IgD-negative memory B cell (primary cell): Measurements from ENCODE around the gene PTPRG. TPM values are rescaled to one million over a fixed set of nuclear protein-coding genes. Genes with fewer than 3 reads are reported as not detected.

Experiments
- H3K27ac Mint-ChIP-seq, 3 donors: one replicate each; pipeline ENCODE4 v1.8.0; 2020 to 2022; ENCODE audit warnings: mild to moderate bottlenecking in 3 of 3, mixed read lengths in 3 of 3, moderate library complexity in 1 of 3
- H3K27me3 Mint-ChIP-seq: one replicate; pipeline ENCODE4 v1.8.0; 2021; ENCODE audit warnings: mixed read lengths
- H3K36me3 Mint-ChIP-seq: one replicate; pipeline ENCODE4 v1.8.0; 2020; ENCODE audit warnings: mild to moderate bottlenecking, mixed read lengths
- H3K4me1 Mint-ChIP-seq, 3 donors: one replicate each; pipeline ENCODE4 v1.8.0; 2020 to 2022; ENCODE audit warnings: mixed read lengths in 3 of 3, mild to moderate bottlenecking in 1 of 3
- H3K4me3 Mint-ChIP-seq, 4 donors: one replicate each; pipeline ENCODE4 v1.8.0; 2020 to 2022; ENCODE audit warnings: mild to moderate bottlenecking in 4 of 4, mixed read lengths in 4 of 4, moderate library complexity in 3 of 4
- H3K9me3 Mint-ChIP-seq, 3 donors: one replicate each; pipeline ENCODE4 v1.8.0; 2020 to 2021; ENCODE audit warnings: mixed read lengths in 3 of 3, mild to moderate bottlenecking in 1 of 3
- polyA plus RNA-seq: library from polyadenylated mRNA; unstranded; fragments of 300-500 nt; fragmentation: Illumina TruSeq; gene quantifications from one replicate; pipeline ENCODE4 v1.2.3, GENCODE V29; 2021

PTPRG gene
- polyA plus RNA-seq, 1 donor from 2014 or later = 1.9 TPM

- Mint-ChIP-seq H3K27me3 (no peaks in the 10 kb centered on the region), H3K4me1 (peaks cover 0 to 9% (median 0%) of the 10 kb centered on the region in 3 donors), H3K27ac (no peak overlapping the region), H3K9me3 (no peaks in the 10 kb centered on the region), H3K36me3 (no peaks in the 10 kb centered on the region), H3K4me3 (no peak overlapping the region)
These were observed 352.3 kb downstream of the PTPRG start for GRCh38 chr3:61913701-61914100.

DNA sequence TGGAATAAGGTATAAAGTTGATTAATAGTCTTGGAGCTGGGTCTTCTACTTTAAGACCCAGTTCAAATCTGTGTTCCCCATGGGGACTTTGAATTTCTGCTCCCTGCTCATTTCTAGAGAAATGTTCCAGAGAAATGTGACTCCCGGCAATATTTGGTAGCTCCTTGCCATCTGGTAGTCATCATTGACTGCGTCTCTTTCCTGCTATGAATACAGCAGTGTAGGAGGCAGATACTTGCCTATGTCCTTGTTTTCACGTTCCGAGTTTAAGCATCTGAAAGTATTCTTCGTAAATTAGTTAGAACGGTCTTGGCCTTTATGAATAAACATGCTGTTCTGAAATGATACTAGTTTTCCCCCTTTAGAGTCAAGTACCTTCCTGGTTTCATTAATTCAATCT lies 352.9 kb downstream of the PTPRG start:
- Mint-ChIP-seq H3K4me1 (peaks cover 0 to 9% (median 0%) of the 10 kb centered on the region in 3 donors), H3K36me3 (no peaks in the 10 kb centered on the region), H3K27me3 (no peaks in the 10 kb centered on the region), H3K27ac (no peak overlapping the region), H3K4me3 (no peak overlapping the region), H3K9me3 (no peaks in the 10 kb centered on the region)

- Mint-ChIP-seq H3K36me3 (no peaks in the 10 kb centered on the region), H3K9me3 (no peaks in the 10 kb centered on the region), H3K4me1 (peaks cover 0 to 9% (median 0%) of the 10 kb centered on the region in 3 donors), H3K4me3 (no peak overlapping the region), H3K27me3 (no peaks in the 10 kb centered on the region), H3K27ac (no peak overlapping the region)
These were observed 353.9 kb downstream of the PTPRG start for GRCh38 chr3:61915296-61915695.

GRCh38 chr3:61919371-61919770 lies 358.0 kb downstream of the PTPRG start:
- no peak overlapping the region for H3K4me3 Mint-ChIP-seq
- no peaks in the 10 kb centered on the region for H3K9me3 Mint-ChIP-seq
- H3K27ac Mint-ChIP-seq = no peak overlapping the region
- H3K27me3 Mint-ChIP-seq = peaks cover 1% of the 10 kb centered on the region
- H3K36me3 Mint-ChIP-seq = no peaks in the 10 kb centered on the region
- no peaks in the 10 kb centered on the region for H3K4me1 Mint-ChIP-seq

GRCh38 chr3:61922118-61922517 lies 360.7 kb downstream of the PTPRG start:
- Mint-ChIP-seq H3K27me3 (peaks cover 3% of the 10 kb centered on the region), H3K9me3 (peaks cover 0 to 2% (median 0%) of the 10 kb centered on the region in 3 donors), H3K4me1 (no peaks in the 10 kb centered on the region), H3K4me3 (no peak overlapping the region), H3K36me3 (no peaks in the 10 kb centered on the region), H3K27ac (no peak overlapping the region)

- no peak overlapping the region for H3K4me3 Mint-ChIP-seq
- peaks cover 3% of the 10 kb centered on the region for H3K27me3 Mint-ChIP-seq
- H3K4me1 Mint-ChIP-seq = no peaks in the 10 kb centered on the region
- H3K36me3 Mint-ChIP-seq = no peaks in the 10 kb centered on the region
- H3K27ac Mint-ChIP-seq = no peak overlapping the region
- peaks cover 0 to 2% (median 0%) of the 10 kb centered on the region in 3 donors for H3K9me3 Mint-ChIP-seq
These were observed 362.8 kb downstream of the PTPRG start for GRCh38 chr3:61924090-61924735.

DNA sequence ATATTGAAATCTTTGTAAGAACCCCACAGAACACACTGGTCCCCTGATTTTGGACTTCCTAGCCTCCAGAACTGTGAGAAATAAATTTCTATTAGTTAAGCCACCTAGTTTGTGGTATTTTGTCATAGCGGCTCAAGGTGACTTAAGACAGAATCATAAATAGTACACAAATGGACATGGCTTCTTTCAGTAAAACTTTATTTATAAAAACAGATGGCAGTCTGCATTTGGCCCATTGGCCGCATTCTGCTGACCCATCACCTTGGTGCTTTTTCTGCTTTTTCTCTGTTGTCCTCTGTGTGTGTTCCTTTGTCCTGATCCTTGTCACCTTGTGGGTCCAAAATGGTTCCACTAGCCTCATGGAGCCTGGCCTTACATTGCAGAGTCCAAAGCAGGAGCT lies 363.6 kb downstream of the PTPRG start:
- Mint-ChIP-seq H3K27me3 (peaks cover 3% of the 10 kb centered on the region), H3K9me3 (peaks cover 0 to 2% (median 0%) of the 10 kb centered on the region in 3 donors), H3K4me1 (no peaks in the 10 kb centered on the region), H3K36me3 (no peaks in the 10 kb centered on the region), H3K27ac (no peak overlapping the region), H3K4me3 (no peak overlapping the region)

GRCh38 chr3:61925721-61926120 lies 364.4 kb downstream of the PTPRG start:
- H3K9me3 Mint-ChIP-seq = peaks cover 0 to 2% (median 2%) of the 10 kb centered on the region in 3 donors
- H3K4me1 Mint-ChIP-seq = no peaks in the 10 kb centered on the region
- no peaks in the 10 kb centered on the region for H3K36me3 Mint-ChIP-seq
- no peak overlapping the region for H3K27ac Mint-ChIP-seq
- peaks cover 3% of the 10 kb centered on the region for H3K27me3 Mint-ChIP-seq
- no peak overlapping the region for H3K4me3 Mint-ChIP-seq

GRCh38 chr3:61926923-61927322 lies 365.6 kb downstream of the PTPRG start:
- no peaks in the 10 kb centered on the region for H3K4me1 Mint-ChIP-seq

DNA sequence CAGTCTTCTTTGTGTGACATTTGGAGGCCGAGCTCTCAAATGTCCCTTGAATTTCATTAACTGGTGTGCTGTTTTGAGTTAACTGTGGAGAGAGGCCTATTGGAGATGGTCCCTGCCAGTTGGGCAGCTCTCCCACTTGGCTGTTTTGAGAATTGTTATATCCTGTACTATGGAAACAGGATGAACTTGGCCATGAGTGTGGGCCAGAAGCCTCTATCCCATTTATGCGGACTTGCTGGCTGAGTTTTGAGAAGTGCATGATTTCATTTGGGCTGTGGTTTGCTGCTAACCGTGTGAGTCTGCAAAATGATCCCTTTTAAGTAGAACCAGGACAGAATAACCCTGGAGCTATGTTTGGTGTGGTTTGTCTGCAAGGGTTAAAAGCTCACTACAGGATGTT lies 366.0 kb downstream of the PTPRG start:
- no peaks in the 10 kb centered on the region for H3K36me3 Mint-ChIP-seq
- peaks cover 0 to 2% (median 2%) of the 10 kb centered on the region in 3 donors for H3K9me3 Mint-ChIP-seq
- H3K4me1 Mint-ChIP-seq = no peaks in the 10 kb centered on the region
- H3K27me3 Mint-ChIP-seq = peaks cover 3% of the 10 kb centered on the region
- no peak overlapping the region for H3K4me3 Mint-ChIP-seq
- no peak overlapping the region for H3K27ac Mint-ChIP-seq

More at GRCh38 chr3:61926923-61927322, 365.6 kb downstream of the PTPRG start:
- H3K4me3 Mint-ChIP-seq = no peak overlapping the region
- H3K27ac Mint-ChIP-seq = no peak overlapping the region
- peaks cover 3% of the 10 kb centered on the region for H3K27me3 Mint-ChIP-seq
- H3K36me3 Mint-ChIP-seq = no peaks in the 10 kb centered on the region
- peaks cover 0 to 2% (median 2%) of the 10 kb centered on the region in 3 donors for H3K9me3 Mint-ChIP-seq

- Mint-ChIP-seq H3K4me3 (no peak overlapping the region), H3K27me3 (peaks cover 3% of the 10 kb centered on the region), H3K4me1 (no peaks in the 10 kb centered on the region), H3K9me3 (peaks cover 0 to 2% (median 2%) of the 10 kb centered on the region in 3 donors), H3K27ac (peak overlapping the region in 1 of 3 donors; percentile 27), H3K36me3 (no peaks in the 10 kb centered on the region)
These were observed 366.7 kb downstream of the PTPRG start for GRCh38 chr3:61928039-61928438.

GRCh38 chr3:61928776-61929314 lies 367.5 kb downstream of the PTPRG start:
- H3K27me3 Mint-ChIP-seq = peaks cover 3% of the 10 kb centered on the region
- no peak overlapping the region for H3K27ac Mint-ChIP-seq
- no peaks in the 10 kb centered on the region for H3K4me1 Mint-ChIP-seq
- H3K4me3 Mint-ChIP-seq = no peak overlapping the region
- no peaks in the 10 kb centered on the region for H3K36me3 Mint-ChIP-seq
- H3K9me3 Mint-ChIP-seq = peaks cover 0 to 2% (median 2%) of the 10 kb centered on the region in 3 donors

DNA sequence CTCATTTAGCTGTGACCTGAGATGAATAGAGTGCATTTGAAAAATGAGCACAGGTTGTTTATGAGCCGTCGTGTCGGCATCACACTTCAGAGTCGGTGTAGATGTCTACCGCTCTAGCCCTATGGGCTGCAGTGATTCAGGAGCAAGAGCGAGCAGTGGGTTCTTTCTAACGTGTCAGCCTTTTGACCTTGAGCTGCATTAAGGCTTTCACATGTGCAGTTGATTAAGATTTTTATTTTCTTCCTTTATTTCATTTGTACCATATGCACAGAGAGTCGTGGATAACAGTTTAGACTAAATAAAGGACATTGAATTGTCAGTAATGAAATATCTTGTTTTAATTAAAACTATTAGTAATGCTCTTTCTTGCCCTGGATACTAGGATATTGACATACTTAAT lies 368.2 kb downstream of the PTPRG start:
- peaks cover 1% of the 10 kb centered on the region for H3K27me3 Mint-ChIP-seq
- no peak overlapping the region for H3K27ac Mint-ChIP-seq
- no peak overlapping the region for H3K4me3 Mint-ChIP-seq
- peaks cover 2 to 6% (median 4%) of the 10 kb centered on the region in 3 donors for H3K9me3 Mint-ChIP-seq
- H3K4me1 Mint-ChIP-seq = no peaks in the 10 kb centered on the region
- no peaks in the 10 kb centered on the region for H3K36me3 Mint-ChIP-seq

DNA sequence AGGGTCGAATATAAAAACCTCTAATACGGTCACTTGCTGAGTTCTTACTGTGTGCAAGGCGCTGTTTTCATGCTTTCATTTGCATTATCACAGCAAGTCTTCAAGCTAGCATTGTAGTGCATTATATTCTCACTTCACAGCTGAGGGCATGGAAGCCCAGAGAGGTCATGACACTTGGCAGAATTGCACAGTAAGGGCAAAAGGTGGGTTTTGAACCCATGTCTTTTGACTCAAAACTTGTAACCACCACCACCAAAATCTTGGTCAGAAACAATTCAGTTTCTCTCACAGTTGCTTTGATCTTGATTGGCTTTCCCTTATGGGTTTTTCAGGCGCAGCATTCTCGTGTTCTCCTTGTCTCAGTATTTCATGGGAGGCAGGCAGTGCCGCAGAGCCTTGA lies 371.1 kb downstream of the PTPRG start:
- Mint-ChIP-seq H3K27me3 (no peaks in the 10 kb centered on the region), H3K27ac (no peak overlapping the region), H3K4me3 (no peak overlapping the region), H3K36me3 (no peaks in the 10 kb centered on the region), H3K4me1 (peaks cover 0 to 1% (median 0%) of the 10 kb centered on the region in 3 donors), H3K9me3 (peaks cover 0 to 6% (median 4%) of the 10 kb centered on the region in 3 donors)

DNA sequence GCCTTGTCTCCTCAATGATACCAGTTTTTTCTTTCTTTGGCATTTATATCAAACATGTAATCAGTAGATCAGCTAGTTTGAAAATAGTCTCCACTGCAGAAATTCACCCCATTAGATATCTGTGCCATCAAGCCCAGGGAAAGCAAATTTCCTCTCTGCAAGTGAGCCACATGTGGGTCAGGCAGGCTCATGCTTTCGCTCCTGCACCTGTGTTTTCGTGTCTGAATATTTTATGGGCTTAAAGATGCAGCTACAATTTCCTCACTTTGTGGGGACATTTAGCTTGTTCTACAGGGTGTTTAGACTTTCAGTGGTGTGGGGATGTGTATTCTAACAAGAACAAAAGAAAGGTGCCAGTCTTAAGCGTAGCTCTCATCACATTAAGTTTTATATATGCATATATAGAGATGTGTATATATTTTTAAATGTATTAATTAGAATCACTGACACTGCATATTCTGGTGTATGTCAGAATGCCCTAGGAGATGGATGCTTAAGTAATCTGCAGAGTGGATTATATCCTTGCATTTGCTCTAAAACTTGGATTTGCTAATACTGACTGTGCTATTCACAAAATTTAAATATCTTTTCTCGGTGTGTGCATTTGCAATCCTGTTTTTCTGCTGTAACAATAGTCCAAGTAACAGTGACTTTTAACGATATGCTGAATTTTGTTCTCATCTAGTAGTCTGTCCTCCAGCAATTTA lies 372.6 kb downstream of the PTPRG start:
- Mint-ChIP-seq H3K4me3 (no peak overlapping the region), H3K27me3 (no peaks in the 10 kb centered on the region), H3K36me3 (no peaks in the 10 kb centered on the region), H3K4me1 (peaks cover 0 to 1% (median 0%) of the 10 kb centered on the region in 3 donors), H3K27ac (no peak overlapping the region), H3K9me3 (peaks cover 0 to 6% (median 4%) of the 10 kb centered on the region in 3 donors)
